ENCODE results near the gene PLCH1. TPM values are rescaled to one million over a fixed set of nuclear protein-coding genes. Genes with fewer than 3 reads are reported as not detected.

The PLCH1 gene
- total and polyA plus RNA-seq, 2 of the 8 experiments (the other 6 are each of a cell fraction or from before 2014, with no cell fraction given) = 5.8 to 17.2 TPM

DNA sequence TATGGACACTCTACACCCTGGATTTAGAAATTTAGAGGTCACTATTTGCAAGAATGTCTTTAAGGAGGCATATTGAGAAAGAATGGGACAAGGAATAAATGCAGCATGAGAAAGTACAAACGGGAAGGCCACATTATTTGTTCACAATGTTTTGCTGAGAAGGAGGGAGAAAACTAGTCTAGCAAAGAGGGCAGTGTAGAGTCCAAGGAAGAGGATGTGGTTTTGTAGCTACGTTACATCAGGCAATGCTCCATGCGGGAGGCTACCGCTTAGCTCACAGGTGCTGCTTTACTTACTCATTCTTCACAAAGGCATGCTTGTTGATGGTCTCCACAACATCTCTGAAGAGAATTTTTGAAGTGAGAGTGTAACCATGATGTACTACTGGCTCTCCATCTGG is 191.1 kb downstream of the PLCH1 start:
- Histone ChIP-seq H3K56ac (replicated peaks; ENCODE audit: insufficient read length, low read depth, low read length) (no peak overlapping the region), H2AFZ (ENCODE audit: low read length) (no peak overlapping the region), H3K4me1 (replicated peaks in 1 of 4; ENCODE audit: control insufficient read depth in 3 of 4, insufficient read depth in 4 of 4, low read length in 3 of 4) (no peaks in the 10 kb centered on the region), H3K9me3 (ENCODE audit: insufficient read depth in 2 of 2, low read depth in 1 of 2, low read length in 1 of 2) (no peaks in the 10 kb centered on the region), H3K23ac (ENCODE audit: insufficient read length) (no peak overlapping the region), H3K79me2 (ENCODE audit: control insufficient read depth in 1 of 2, insufficient read depth in 2 of 2, low read length in 2 of 2) (no peaks in the 10 kb centered on the region), H4K91ac (replicated peaks; ENCODE audit: insufficient read length, low read length) (no peak overlapping the region), H2BK15ac (ENCODE audit: low read length) (no peak overlapping the region), H2BK12ac (ENCODE audit: low read depth, low read length) (no peak overlapping the region), H3K23me2 (ENCODE audit: low read depth, low read length) (no peaks in the 10 kb centered on the region), H3K18ac (ENCODE audit: extremely low read depth, low read length) (no peak overlapping the region), H3K27ac (ENCODE audit: low read depth, low read length) (no peak overlapping the region), H3K4me3 (ENCODE audit: extremely low read depth in 1 of 4, insufficient read depth in 2 of 4, low read depth in 3 of 4, low read length in 4 of 4) (no peak overlapping the region), H2BK20ac (ENCODE audit: low read length) (no peak overlapping the region), H3K36me3 (ENCODE audit: control insufficient read depth in 2 of 4, insufficient read depth in 4 of 4, low read length in 3 of 4) (peaks cover 0 to 8% (median 1%) of the 10 kb centered on the region in 4 experiments; a peak in 4 of 8 replicates), H3K4ac (replicated peaks; ENCODE audit: insufficient read length, low read depth, low read length) (no peak overlapping the region), H3K79me1 (ENCODE audit: low read depth, low read length) (no peaks in the 10 kb centered on the region), H3K9ac (replicated peaks in 1 of 4; ENCODE audit: extremely low read depth in 1 of 4, low read depth in 3 of 4, low read length in 3 of 4) (no peak overlapping the region), H4K5ac (ENCODE audit: insufficient read length, low read depth, low read length) (no peak overlapping the region), H2BK5ac (ENCODE audit: low read depth, low read length) (no peak overlapping the region), H2AK5ac (ENCODE audit: low read depth, low read length) (no peak overlapping the region), H3K27me3 (replicated peaks in 1 of 4; ENCODE audit: control insufficient read depth in 3 of 4, extremely low read depth in 1 of 4, insufficient read depth in 3 of 4, low read length in 3 of 4) (no peaks in the 10 kb centered on the region), H3K14ac (ENCODE audit: insufficient read length) (no peak overlapping the region), H4K20me1 (replicated peaks in 1 of 2; ENCODE audit: control insufficient read depth in 1 of 2, insufficient read depth in 2 of 2, low read length in 2 of 2) (no peaks in the 10 kb centered on the region), H3K4me2 (ENCODE audit: insufficient read depth in 1 of 2, low read depth in 2 of 2, low read length in 2 of 2) (no peak overlapping the region), H4K8ac (ENCODE audit: extremely low read depth, insufficient read depth, low read length) (no peak overlapping the region), H2BK120ac (replicated peaks; ENCODE audit: low read depth, low read length) (no peak overlapping the region)
- DNase-seq (ENCODE audit: low read depth in 1 of 2, low spot score in 2 of 2) = no peak
- POLR2A ChIA-PET (ENCODE audit: partially characterized antibody) = no interaction called here
- no peak for FAIRE-seq
- CTCF ChIA-PET (ENCODE audit: partially characterized antibody) = interaction anchor here (0.9 kb wide), 1 partner anchor 57 kb away, joined by 3 read pairs; no protein-coding TSS in a partner anchor
- WGBS, 2 experiments (ENCODE audit: extremely low coverage in 1 of 2, insufficient coverage in 1 of 2, insufficient read length in 1 of 2, insufficient replicate concordance in 2 of 2, low coverage in 1 of 2, low lambda C conversion rate in 2 of 2, missing lambda C conversion rate in 1 of 2) = 92% methylated on average over 4 of the region's 4 CpGs; no CpG with 5 or more reads in 1 of the 2 experiments
- TF ChIP-seq CBX8 (IDR thresholded peaks at IDR 0.05; ENCODE audit: borderline replicate concordance, low read depth, low read length) (no peak), BRCA1 (IDR thresholded peaks at IDR 0.05; ENCODE audit: low read depth, low read length) (no peak), GTF2F1 (IDR thresholded peaks at IDR 0.05; ENCODE audit: borderline replicate concordance, low read depth, low read length) (no peak), BACH1 (IDR thresholded peaks at IDR 0.05; ENCODE audit: low read length) (no peak), CHD2 (IDR thresholded peaks at IDR 0.05; ENCODE audit: low read length) (no peak), RNF2 (IDR thresholded peaks at IDR 0.05; ENCODE audit: borderline replicate concordance, low read depth, low read length, missing control alignments, poor library complexity, severe bottlenecking) (no peak), SUZ12 (IDR thresholded peaks at IDR 0.05; ENCODE audit: low read length) (no peak), HDAC6 (IDR thresholded peaks at IDR 0.05; ENCODE audit: low read depth, low read length) (no peak)
- TF ChIP-seq, protein P1, sequence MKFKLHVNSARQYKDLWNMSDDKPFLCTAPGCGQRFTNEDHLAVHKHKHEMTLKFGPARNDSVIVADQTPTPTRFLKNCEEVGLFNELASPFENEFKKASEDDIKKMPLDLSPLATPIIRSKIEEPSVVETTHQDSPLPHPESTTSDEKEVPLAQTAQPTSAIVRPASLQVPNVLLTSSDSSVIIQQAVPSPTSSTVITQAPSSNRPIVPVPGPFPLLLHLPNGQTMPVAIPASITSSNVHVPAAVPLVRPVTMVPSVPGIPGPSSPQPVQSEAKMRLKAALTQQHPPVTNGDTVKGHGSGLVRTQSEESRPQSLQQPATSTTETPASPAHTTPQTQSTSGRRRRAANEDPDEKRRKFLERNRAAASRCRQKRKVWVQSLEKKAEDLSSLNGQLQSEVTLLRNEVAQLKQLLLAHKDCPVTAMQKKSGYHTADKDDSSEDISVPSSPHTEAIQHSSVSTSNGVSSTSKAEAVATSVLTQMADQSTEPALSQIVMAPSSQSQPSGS (IDR thresholded peaks at IDR 0.05; ENCODE audit: low read length) = no peak
- TF ChIP-seq, protein P2, sequence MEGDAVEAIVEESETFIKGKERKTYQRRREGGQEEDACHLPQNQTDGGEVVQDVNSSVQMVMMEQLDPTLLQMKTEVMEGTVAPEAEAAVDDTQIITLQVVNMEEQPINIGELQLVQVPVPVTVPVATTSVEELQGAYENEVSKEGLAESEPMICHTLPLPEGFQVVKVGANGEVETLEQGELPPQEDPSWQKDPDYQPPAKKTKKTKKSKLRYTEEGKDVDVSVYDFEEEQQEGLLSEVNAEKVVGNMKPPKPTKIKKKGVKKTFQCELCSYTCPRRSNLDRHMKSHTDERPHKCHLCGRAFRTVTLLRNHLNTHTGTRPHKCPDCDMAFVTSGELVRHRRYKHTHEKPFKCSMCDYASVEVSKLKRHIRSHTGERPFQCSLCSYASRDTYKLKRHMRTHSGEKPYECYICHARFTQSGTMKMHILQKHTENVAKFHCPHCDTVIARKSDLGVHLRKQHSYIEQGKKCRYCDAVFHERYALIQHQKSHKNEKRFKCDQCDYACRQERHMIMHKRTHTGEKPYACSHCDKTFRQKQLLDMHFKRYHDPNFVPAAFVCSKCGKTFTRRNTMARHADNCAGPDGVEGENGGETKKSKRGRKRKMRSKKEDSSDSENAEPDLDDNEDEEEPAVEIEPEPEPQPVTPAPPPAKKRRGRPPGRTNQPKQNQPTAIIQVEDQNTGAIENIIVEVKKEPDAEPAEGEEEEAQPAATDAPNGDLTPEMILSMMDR (IDR thresholded peaks at IDR 0.05; ENCODE audit: control extremely low read depth in 1 of 3, insufficient read depth in 1 of 3, low read depth in 1 of 3, low read length in 3 of 3) = no peak

Measured in H1 (cell line).